GM11168 (cell line): ENCODE results near the gene ANKLE1.

Experiments
- in situ Hi-C: fragments of 300-500 bp; cut with MboI; formaldehyde crosslinking; loops from one replicate; pipeline ENCODE4 v1.12.0; 2022; ENCODE audit warnings: low sequenced_read_pairs; ENCODE audit not compliant: unreplicated experiment

Gene ANKLE1

GRCh38 chr19:17275441-17276175, 6.1 kb upstream of the ANKLE1 start:
- in situ Hi-C loops: no loop called here

GRCh38 chr19:17279436-17279835, 2.3 kb upstream of the ANKLE1 start:
- in situ Hi-C loops: no loop called here

- in situ Hi-C loops: no loop called here
Measured at GRCh38 chr19:17282488-17283125, 906 bp downstream of the ANKLE1 start.

DNA sequence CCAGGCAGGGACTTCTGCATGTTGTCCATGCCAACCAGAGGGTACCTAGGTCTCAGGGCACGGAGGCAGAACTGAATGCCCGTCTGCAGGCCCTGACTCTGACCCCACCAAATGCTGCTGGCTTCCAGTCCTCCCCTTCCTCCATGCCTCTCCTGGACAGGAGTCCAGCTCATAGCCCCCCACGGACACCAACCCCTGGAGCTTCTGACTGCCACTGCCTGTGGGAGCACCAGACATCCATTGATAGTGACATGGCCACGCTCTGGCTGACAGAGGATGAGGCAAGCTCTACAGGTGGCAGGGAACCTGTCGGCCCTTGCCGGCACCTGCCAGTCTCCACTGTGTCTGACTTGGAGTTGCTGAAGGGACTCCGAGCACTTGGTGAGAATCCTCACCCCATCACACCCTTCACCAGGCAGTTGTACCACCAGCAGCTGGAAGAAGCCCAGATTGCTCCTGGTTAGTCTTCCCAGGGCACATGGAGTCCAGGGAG, 1.8 kb downstream of the ANKLE1 start:
- in situ Hi-C loops: no loop called here

DNA sequence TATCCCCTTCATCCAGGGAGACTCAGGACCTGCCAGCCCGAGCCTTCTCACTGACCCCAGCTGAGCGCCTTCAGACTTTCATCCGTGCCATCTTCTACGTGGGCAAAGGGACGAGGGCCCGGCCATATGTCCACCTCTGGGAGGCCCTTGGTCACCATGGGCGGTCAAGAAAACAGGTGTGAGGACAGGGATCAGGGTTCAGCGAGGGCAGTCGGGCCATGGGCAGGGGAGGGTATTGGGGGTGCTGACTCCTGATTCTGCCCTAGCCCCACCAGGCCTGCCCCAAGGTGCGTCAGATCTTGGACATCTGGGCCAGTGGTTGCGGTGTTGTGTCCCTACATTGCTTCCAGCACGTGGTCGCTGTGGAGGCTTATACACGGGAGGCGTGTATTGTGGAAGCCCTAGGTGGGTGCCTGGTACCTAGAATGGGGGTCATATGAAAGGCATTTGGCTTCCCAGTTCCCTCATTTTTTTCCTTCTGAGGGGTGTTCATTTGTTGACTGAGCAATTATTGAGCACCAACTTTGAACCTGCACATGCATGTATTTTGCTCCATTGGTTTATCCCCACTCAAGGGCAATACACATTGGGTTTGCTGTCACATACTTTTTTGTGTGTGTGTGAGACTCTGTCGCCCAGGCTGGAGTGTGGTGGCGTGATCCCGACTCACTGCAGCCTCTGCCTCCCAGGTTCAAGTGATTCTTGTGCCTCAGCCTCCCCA, 3.9 kb downstream of the ANKLE1 start:
- in situ Hi-C loops: no loop called here

- in situ Hi-C loops: no loop called here
Measured at GRCh38 chr19:17286263-17286662, 4.6 kb downstream of the ANKLE1 start.

GRCh38 chr19:17286752-17287151, 5.1 kb downstream of the ANKLE1 start:
- in situ Hi-C loops: no loop called here

- in situ Hi-C loops: no loop called here
Measured at GRCh38 chr19:17289489-17289888, 7.8 kb downstream of the ANKLE1 start.

- in situ Hi-C loops: no loop called here
Measured at GRCh38 chr19:17292301-17293074, 10.8 kb downstream of the ANKLE1 start.

- in situ Hi-C loops: no loop called here
Measured at GRCh38 chr19:17293605-17294004, 11.9 kb downstream of the ANKLE1 start.

- in situ Hi-C loops: no loop called here
Measured at GRCh38 chr19:17294051-17294891, 12.6 kb downstream of the ANKLE1 start.

DNA sequence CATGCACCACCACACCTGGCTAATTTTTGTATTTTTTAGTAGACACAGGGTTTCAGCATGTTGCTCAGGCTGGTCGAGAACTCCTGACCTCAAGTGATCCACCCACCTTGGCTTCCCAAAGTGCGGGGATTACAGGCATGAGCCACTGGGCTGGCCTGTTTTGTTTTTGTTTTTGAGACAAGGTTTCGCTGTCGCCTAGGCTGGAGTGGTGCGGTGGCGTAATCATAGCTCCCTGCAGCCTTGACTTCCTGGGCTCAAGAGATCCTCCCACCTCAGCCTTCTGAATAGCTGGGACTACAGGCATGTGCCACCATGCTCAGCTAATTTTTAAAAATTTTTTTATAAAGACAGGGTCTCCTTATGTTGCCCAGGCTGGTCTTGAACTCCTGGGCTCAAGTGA, 13.8 kb downstream of the ANKLE1 start:
- in situ Hi-C loops: loop anchor here (5.0 kb wide), 1 partner anchor 228 kb away; no protein-coding TSS in a partner anchor

- in situ Hi-C loops: loop anchor here (5.0 kb wide), 1 partner anchor 229 kb away; no protein-coding TSS in a partner anchor
Measured at GRCh38 chr19:17296273-17296672, 14.6 kb downstream of the ANKLE1 start.

DNA sequence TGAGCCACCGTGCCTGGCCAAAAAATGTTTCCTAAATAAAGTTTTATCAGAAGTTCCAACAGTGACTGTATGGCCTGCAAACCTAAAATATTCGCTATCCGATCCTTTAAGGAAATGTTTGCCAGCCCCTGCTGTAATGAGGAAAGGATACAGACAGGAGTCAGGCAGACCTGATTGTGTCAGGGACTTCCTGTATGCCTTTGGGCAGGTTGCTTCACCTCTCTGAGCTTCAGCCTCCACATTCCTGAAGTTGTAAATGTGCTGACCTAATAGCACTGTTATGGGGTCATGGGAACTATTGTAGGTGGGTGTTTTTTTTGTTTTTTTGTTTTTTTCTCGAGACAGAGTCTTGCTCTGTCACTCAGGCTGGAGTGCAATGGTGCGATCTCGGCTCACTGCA, 15.3 kb downstream of the ANKLE1 start:
- in situ Hi-C loops: loop anchor here (5.0 kb wide), 1 partner anchor 230 kb away; no protein-coding TSS in a partner anchor

GRCh38 chr19:17300992-17301619, 19.4 kb downstream of the ANKLE1 start:
- in situ Hi-C loops: no loop called here

- in situ Hi-C loops: no loop called here
Measured at GRCh38 chr19:17302391-17303166, 20.9 kb downstream of the ANKLE1 start.

- in situ Hi-C loops: no loop called here
Measured at GRCh38 chr19:17303167-17303939, 21.7 kb downstream of the ANKLE1 start, which contains the start of gene ABHD8. Gene ABHD8, minus strand, starts transcription at chr19:17303425. Its CDS starts 1,809 bp downstream, at chr19:17301616.
